Ramos (cell line): ENCODE measurements around the gene B4GALNT2.
"Not testable (repeated sequence)": the region's sequence is repeated elsewhere in the genome, so short reads cannot be mapped to it uniquely, and the experiment has no call there.

Experiments
- in situ Hi-C: fragments of 300-500 bp; cut with MboI; formaldehyde crosslinking; loops from one replicate; pipeline ENCODE4 v1.14.3; 2022; ENCODE audit warnings: low sequenced_read_pairs; ENCODE audit not compliant: unreplicated experiment

The B4GALNT2 gene, protein sequence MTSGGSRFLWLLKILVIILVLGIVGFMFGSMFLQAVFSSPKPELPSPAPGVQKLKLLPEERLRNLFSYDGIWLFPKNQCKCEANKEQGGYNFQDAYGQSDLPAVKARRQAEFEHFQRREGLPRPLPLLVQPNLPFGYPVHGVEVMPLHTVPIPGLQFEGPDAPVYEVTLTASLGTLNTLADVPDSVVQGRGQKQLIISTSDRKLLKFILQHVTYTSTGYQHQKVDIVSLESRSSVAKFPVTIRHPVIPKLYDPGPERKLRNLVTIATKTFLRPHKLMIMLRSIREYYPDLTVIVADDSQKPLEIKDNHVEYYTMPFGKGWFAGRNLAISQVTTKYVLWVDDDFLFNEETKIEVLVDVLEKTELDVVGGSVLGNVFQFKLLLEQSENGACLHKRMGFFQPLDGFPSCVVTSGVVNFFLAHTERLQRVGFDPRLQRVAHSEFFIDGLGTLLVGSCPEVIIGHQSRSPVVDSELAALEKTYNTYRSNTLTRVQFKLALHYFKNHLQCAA

DNA sequence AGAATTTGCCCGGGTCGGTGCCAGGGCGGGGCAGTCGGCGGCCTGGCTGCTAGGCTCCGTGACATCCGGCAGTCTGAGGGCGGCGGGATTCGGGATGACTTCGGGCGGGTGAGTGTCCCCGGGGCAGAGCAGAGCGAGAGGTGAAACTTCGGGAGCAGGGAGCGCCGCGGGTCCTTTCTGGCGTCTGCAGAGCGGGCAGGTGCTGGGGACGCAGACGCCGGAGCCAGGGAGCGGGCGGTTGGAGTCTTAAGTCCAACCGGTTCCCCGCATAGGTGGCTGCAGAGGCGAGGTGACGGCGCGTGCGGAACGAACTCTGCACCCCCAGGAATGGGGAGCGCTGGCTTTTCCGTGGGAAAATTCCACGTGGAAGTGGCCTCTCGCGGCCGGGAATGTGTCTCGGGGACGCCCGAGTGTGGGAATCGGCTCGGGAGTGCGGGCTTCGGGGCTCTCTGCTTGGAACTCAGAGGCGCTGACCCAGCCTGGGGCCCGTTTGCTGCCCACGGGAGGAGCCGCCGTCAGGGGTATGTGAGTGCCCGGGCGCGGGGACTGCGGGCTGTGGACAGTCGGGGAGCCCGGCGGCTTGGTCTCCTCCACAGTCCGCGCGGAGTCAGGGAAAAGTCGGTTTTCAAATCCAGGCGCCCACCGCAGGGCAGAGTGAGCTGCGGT is at the start of gene B4GALNT2:
Gene B4GALNT2, plus strand, starts transcription at position 71 of the 666 bp plus-strand sequence. Its CDS starts 24 bp downstream, at position 95.
- in situ Hi-C loops: no loop called here

DNA sequence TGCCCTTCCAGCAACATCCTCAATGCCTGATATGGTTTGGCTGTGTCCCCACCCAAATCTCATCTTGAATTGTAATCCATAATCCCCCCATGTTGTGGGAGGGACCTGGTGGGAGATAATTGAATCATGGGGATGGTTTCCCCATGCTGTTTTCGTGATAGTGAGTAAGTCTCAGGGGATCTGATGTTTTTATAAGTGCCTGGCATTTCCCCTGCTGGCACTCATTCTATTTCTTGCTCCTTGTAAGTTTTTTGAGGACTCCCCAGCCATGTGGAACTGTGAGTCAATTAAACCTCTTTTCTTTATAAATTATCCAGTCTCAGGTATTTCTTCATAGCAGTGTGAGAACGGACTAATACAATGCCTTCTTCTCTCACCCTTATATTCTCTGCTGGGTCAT is 47.5 kb upstream of the B4GALNT2 start:
- in situ Hi-C loops: not testable (repeated sequence)

DNA sequence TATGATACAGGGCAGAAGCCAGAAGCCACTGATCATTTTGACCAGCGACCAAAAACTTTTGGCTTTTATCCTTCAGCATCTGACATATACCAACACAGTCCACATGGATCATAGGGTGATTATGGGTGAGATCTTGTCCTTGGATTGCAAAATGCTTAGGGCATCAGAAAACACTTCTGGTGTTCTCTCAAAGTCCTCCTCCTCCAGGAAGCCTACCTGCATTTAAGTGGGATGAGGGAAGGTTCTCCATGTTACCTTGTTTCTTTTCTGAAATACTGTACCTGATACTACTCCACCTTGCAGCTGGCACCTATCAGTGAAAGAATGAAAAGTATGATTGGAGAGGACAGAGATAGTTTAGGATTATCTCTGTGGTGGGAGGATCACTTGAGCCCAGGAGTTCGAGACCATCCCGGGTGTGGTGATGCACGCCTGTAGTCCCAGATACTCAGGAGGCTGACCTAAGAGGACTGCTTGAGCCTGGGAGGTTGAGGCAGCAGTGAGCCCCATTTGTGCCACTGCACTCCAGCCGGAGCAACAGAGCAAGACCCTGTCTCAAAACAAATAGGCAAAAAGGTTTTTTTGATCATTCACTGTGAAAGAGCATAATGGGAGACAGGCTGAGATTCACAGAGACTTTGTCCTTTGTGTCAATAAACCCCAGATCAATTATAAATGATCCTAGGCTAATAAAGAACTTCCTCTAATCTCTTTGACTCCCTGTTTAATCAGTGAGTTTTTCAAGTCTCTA is 46.8 kb upstream of the B4GALNT2 start:
- in situ Hi-C loops: no loop called here

DNA sequence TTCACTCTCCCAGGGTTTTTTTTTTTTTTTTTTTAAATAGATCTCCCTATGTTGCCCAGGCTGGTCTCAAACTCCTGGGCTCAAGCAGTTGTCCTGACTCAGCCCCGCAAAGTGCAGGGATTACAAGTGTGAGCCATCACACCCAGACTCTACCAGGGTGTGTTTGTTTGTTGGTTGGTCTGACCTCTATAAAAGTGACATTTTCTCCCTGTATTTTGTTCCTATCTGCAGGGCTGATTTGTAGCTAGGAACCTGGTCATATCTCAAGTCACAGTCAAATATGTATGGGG is 46.3 kb upstream of the B4GALNT2 start:
- in situ Hi-C loops: no loop called here

DNA sequence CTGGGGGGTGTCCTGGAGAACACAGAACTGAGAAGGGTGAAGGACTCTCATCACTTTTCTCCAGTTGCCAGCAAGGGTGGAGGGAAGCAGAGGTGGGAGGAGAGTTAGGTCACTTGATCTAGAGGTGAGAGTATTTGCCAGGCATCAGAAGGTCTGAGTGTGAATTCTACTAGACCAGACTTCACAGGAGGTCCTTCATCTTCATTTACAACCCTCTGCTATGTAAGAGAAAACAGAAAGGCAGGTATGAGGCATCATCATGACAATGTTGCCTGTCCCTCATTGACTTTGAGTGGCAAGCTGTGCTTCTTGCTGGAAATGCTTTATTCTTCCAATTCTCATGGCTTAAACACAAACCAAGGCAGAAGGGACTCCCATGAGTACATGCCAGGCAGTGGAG is 45.9 kb upstream of the B4GALNT2 start:
- in situ Hi-C loops: no loop called here

DNA sequence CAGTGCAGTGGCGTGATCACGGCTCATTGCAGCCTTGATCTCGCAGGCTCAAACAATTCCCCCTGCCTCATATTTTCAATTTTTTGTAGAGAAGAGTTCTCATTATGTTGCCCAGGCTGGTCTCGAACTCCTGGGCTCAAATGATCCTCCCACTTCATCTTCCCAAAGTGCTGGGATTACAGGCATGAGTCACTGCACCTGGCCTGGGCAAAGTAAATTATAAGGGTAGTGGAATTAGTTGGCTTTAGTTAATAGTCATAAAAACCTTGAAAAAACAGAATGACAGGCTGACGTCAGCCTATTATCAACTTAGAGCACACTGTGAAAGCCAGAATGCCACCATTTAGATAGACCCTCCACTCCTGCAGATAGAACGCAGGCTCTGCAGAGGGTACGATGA is 43.5 kb upstream of the B4GALNT2 start:
- in situ Hi-C loops: no loop called here

DNA sequence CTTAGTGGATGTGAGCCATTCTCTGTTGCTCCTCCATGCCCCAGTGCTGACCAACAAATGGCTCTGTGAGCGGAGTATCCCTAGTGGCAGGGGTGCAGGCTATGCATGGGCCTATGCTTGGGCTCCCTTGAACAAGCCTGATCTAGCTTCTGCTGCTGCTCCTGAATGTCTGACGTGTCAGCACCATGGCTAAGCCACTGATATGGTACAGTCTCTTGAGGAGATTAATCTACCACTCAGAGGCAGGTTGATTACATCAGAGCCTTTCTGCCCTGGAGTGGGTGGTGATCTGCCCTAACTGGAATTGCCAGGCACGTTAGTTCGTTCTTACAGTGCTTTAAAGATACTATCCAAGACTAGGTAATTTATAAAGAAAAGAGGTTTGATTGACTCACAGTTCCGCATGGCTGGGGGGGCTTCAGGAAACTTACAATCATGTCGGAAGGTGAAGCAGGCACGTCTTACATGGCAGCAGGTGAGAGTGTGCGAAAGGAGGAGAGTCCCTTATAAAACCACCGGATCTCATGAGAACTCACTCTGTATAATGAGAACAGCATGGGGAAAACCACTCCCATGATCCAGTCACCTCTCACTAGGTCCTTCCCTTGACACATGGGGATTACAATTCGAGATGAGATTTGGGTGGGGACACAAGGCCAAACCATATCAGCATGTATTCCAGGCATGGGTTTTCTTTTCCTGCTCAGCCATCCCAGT is 41.5 kb upstream of the B4GALNT2 start:
- in situ Hi-C loops: no loop called here

DNA sequence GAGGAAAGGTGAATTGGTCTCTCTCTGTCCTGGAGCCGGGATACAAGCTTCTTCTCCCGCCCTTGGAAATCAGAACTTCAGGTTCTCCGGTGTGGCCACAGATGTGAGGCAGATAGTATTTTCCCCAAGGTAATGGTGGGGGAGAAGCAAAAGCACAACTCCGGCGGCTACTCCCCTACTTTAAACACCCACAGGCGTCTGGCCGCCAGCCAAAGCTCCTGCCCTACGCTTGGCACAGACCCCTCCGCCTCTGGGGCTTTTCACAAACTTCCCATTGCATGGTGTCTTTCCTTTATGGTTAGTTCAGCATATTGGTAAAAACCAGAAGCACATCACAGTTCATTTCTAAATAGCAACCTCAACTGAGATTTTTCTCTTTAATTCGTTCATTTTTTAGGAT is 39.4 kb upstream of the B4GALNT2 start:
- in situ Hi-C loops: no loop called here

DNA sequence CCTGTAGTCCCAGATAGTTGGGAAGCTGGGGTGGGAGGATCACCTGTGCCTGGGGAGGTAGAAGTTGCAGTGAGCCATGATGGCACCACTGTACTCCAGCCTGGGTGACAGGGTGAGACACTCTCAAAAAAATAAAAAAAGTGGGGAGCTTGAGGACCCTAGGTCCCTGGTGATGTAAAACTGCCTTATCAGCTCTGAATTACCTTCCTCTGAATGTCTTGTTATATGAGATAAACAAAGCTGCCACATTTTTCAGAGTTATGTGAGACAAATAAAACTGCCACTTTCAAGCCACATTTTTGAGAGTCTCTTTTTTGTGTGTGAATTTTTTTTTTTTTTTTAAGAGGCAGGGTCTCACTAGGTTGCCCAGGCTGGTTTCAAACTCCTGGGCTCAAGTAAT is 32.0 kb upstream of the B4GALNT2 start:
- in situ Hi-C loops: no loop called here

DNA sequence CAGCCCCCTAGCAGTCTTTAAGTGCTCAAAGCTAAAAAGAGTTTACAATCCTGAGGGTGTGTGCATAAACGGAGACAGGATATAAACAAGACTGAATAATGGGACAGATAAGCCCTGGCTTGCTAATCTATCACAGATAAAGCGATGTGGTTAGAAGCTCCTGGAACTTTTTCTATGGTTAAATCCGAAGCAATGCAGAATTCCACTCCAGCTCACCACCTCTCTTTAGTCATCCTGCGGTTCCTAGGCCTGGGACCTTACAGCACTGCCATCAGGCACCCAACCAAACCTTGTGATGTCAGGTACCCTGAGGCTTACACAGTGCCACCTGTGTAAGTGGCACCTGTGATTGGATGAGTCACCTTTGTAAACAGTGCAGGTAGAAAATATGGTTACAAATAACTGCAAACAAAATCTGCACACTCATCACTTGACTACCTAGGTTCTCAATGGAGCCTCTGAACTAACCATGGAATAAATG is 31.5 kb upstream of the B4GALNT2 start:
- in situ Hi-C loops: no loop called here

DNA sequence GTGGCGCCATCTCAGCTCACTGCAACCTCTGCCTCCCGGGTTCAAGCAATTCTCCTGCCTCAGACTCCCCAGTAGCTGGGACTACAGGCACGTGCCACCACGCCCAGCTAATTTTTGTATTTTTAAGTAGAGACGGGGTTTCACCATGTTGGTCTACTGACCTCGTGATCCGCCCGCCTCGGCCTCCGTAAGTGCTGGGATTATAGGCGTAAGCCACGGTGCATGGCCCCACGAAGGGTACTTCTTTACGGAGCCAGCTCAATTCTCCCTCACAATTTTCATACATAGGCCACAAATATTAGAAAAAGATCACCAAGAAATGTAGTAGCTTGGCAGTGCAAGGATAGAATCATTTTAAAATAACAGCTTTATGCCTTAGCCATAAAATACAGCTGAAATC is 29.2 kb upstream of the B4GALNT2 start:
- in situ Hi-C loops: not testable (repeated sequence)

DNA sequence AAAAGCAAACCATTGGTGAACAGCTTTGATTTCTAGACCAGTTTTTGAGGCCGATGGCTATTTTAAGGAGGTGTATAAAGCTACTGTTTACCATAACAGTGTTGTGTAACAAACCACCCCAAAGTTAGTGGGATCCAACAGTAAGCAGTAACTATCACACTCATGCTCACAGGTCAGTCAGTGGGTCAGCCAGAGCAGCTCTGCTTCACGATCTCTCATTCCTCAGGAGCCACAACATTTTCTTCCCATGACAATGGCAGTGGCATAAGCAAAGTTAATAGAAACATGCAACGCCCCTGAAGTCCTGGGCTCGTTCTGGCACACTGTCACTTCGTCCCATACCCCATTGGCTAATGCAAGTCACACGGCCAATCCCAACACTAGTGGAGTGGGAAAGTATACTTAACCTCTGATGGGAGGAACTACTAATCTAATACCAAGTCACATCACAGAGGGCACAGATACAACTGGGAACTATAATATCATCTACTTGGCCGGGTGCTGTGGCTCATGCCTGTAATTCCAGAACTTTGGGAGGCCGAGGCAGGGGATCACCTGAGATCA is 28.0 kb upstream of the B4GALNT2 start:
- in situ Hi-C loops: no loop called here

DNA sequence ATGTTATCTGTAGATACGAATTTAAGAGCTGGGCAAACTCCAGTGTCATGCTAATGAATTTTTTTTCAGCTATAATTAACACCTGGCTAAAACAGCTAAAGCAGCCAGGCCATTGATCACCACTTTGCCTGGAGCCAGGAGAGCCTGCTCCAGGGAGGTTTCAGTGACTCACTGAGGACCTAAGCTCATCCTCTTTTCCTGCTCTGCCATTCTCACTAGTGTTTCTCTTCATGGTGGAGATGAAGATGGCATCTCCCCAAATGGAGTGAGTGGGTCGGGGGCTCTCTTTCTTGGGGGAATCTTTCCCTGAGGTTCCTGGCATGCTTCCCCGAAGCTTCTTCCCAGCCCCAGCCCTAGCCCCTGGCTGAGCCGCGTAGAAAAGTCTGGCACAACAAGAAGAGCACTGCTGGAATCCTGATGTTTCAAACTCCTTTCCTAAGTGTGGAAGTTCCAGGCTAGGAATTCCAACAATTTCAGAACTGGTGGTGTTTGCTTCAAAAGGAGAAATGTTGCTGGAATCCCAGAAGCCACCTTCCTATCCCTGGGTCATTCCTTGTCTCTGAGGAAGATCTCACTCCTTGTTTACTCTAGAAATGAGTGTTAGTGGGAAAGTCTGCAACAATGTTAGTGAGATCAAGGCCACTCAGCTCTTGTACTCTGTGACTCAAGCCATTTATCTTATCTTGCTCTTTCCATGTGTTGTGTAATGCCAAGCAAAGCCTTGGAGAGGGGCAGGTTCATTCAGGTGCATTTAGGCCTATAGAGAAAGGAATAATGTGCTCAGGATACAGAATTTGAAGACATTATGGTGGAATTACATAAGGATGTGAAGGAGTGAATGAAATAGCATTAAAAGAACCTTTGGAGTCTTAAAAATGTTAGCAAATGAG is 26.0 kb upstream of the B4GALNT2 start:
- in situ Hi-C loops: no loop called here

DNA sequence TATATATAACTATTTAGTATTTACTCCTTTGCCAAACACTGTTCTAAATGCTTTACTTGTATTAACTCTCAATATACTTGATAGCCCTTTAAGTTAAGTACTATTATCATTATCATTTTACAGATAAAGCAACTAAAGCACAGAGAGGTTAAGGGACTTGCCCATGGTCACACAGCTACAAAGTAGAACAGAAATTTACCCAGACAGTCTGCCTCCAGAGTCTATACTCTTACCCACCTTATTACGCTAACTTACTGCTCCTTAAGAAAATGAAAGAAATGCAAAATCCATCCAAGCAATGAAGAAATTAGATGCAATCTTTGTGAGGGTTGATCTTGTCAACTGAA is 25.4 kb upstream of the B4GALNT2 start:
- in situ Hi-C loops: no loop called here

DNA sequence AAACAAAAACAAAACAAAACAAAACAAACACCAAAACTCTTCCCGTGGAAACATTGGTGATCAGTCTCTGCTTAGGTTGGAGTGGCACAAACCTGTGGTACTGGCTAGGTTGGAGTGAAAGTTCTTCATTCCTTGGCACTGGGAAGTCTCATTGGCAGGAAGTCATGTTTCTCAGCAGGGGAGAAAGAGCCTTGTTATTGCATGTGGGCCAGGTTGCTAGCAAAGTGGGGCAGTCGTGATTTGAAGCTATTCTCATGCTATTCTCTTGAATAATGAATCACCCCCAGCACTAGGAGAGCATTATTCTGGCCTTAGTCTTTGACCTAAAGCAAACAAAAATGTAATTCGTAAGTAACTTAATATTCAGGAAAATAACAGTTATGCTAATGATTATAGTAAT is 24.3 kb upstream of the B4GALNT2 start:
- in situ Hi-C loops: no loop called here

DNA sequence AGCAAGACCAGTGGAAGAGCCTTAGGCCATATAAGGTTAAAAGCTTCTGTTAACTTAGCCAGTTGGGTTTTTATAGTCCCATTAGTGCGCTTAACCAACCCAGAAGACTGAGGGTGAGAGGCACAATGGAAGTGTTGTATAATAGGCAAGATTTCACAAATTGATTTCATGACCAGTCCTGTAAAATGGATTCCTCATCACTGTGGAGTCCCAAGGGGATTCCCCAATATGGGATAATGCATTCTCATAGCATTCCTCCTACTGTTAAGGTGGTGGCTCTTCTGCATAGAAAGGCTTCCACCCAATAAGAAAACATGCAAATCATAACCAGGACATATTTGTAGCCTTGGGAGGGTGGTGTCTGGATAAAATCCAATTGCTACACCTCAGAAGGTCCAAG is 22.1 kb upstream of the B4GALNT2 start:
- in situ Hi-C loops: no loop called here

DNA sequence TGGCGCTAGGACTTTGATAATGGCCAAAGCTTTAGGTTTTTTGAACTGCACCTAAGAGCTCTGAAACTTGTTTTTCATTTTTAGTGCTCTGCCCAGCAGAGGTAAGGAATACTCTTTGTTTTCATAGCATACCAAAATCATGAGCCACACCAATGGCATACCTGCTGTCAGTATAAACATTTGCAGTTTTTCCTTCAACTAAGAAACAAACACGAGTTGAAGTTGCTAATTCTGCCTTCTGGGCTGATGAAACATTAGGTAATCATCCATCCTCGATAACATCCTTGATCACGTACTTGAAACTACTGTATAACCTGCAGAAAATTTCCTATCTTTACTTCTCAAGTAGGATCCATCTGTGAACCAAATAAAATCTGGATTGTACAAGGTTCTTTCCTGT is 20.6 kb upstream of the B4GALNT2 start:
- in situ Hi-C loops: no loop called here

DNA sequence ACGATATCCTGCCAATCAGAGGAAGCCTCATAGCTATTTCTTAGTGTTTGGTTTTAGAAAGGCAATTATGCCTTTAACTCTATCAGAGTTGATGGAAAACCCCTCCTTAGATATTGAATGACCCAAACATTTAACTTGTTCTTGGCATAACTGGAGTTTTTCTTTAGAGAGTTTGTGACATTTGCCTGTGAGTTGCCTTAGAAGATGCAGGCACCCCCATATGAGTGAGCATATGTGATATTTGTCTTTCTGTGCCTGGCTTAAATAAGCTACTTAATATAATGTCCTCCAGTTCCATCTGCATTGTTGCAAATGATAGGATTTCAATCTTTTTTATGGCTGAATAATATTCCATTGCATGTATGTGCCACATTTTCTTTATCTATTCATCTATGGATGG is 19.6 kb upstream of the B4GALNT2 start:
- in situ Hi-C loops: no loop called here

DNA sequence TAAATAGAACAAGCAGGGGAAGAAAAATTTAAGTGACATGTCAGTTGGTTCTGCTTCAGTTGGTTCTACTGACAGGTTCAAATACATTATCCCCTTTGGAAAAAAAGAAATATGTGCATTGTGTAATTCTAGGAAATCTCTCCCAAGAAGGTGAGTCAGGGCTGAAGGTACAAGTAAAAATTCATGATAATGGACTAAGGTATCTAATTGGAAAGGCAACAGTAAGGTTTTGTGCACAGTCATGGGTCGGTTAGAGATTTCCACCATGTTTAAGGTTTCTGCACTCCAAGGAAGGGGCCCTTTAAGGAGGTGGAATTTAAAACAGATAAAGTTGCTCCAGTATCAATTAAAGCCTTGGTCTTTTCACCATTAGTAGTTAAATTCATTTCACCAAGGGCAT is 17.9 kb upstream of the B4GALNT2 start:
- in situ Hi-C loops: no loop called here
